ENCODE results near the gene SHE. TPM values are rescaled to one million over a fixed set of nuclear protein-coding genes. Genes with fewer than 3 reads are reported as not detected.

SHE gene
- total RNA-seq, 3 donors from 2014 or later = 6.3 to 21.3 (median 21.3) TPM

GRCh38 chr1:154527192-154527591, 25.0 kb upstream of the SHE start:
- intact Hi-C loops (cut with DNase I; ENCODE audit: low total_unique reads) = no loop called here
- no peak overlapping the region for H3K4me3 ChIP-seq
- H3K27me3 ChIP-seq = no peaks in the 10 kb centered on the region
- no peaks in the 10 kb centered on the region for H3K4me1 ChIP-seq
- no peak for DNase-seq (ENCODE audit: low spot score in 2 of 2)
- no peaks in the 10 kb centered on the region for H3K9me3 ChIP-seq
- no peak overlapping the region for H3K27ac ChIP-seq
- no peaks in the 10 kb centered on the region for H3K36me3 ChIP-seq
- TF ChIP-seq, protein P1, sequence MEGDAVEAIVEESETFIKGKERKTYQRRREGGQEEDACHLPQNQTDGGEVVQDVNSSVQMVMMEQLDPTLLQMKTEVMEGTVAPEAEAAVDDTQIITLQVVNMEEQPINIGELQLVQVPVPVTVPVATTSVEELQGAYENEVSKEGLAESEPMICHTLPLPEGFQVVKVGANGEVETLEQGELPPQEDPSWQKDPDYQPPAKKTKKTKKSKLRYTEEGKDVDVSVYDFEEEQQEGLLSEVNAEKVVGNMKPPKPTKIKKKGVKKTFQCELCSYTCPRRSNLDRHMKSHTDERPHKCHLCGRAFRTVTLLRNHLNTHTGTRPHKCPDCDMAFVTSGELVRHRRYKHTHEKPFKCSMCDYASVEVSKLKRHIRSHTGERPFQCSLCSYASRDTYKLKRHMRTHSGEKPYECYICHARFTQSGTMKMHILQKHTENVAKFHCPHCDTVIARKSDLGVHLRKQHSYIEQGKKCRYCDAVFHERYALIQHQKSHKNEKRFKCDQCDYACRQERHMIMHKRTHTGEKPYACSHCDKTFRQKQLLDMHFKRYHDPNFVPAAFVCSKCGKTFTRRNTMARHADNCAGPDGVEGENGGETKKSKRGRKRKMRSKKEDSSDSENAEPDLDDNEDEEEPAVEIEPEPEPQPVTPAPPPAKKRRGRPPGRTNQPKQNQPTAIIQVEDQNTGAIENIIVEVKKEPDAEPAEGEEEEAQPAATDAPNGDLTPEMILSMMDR (IDR thresholded peaks at IDR 0.05) = no peak
- TF ChIP-seq POLR2A (IDR thresholded peaks at IDR 0.05) (no peak), POLR2AphosphoS5 (IDR thresholded peaks at IDR 0.05) (no peak)

DNA sequence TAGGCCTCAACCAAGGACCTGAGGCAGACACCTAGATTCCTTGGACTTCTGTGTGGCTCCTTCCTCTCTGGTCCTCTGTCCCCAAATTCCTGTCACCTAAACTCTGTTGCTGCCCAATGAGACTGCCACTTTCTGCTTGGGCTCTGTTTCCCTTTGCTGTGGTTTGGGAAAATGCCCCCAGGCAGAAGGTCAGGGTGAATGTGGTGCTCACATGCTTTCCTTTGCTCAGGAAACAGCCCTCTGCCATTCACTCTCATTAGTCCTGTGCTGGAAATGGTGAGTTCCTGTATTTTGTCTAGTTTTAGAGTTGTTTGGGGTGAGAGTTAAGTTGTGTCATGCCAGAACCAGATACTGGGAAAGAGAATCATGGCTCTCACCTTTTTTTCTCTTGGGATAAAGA, 22.7 kb upstream of the SHE start:
- DNase-seq (ENCODE audit: low spot score in 2 of 2) = no peak
- H3K4me3 ChIP-seq = no peak overlapping the region
- H3K4me1 ChIP-seq = no peaks in the 10 kb centered on the region
- intact Hi-C loops (cut with DNase I; ENCODE audit: low total_unique reads) = no loop called here
- H3K27me3 ChIP-seq = no peaks in the 10 kb centered on the region
- TF ChIP-seq, protein P1 (IDR thresholded peaks at IDR 0.05) = no peak
- no peak for TF ChIP-seq POLR2AphosphoS5 (IDR thresholded peaks at IDR 0.05)
- no peak for TF ChIP-seq POLR2A (IDR thresholded peaks at IDR 0.05)
- no peaks in the 10 kb centered on the region for H3K36me3 ChIP-seq
- no peaks in the 10 kb centered on the region for H3K9me3 ChIP-seq
- H3K27ac ChIP-seq = no peak overlapping the region

DNA sequence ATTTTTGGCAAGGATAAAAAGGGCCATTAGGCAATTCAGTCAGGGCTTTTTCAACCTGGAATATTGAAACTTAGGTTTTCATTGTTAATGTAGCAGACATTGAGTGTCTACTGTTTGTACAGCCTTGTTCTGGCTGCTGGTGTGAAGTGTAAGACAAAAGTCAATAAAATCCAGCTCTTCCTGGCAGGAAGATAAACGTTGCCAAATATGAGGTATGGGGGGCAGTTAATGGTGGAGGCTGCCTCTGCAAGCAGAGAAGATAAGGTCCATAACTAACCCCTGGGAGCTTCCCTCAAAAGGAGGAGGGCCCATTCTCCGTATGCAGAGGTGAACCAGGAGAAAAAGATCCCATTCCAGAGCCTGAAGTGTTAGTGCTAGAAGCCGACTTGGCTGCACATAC, 19.5 kb upstream of the SHE start:
- Histone ChIP-seq H3K4me3 (no peak overlapping the region), H3K9me3 (no peaks in the 10 kb centered on the region), H3K27ac (no peak overlapping the region), H3K4me1 (no peaks in the 10 kb centered on the region), H3K36me3 (no peaks in the 10 kb centered on the region), H3K27me3 (no peaks in the 10 kb centered on the region)
- TF ChIP-seq POLR2AphosphoS5 (IDR thresholded peaks at IDR 0.05) = no peak
- TF ChIP-seq POLR2A (IDR thresholded peaks at IDR 0.05) = no peak
- TF ChIP-seq, protein P1 (IDR thresholded peaks at IDR 0.05) = no peak
- no peak for DNase-seq (ENCODE audit: low spot score in 2 of 2)
- intact Hi-C loops (cut with DNase I; ENCODE audit: low total_unique reads) = no loop called here

- no peaks in the 10 kb centered on the region for H3K9me3 ChIP-seq
- intact Hi-C loops (cut with DNase I; ENCODE audit: low total_unique reads) = no loop called here
- no peak overlapping the region for H3K27ac ChIP-seq
- TF ChIP-seq POLR2AphosphoS5 (IDR thresholded peaks at IDR 0.05) = no peak
- TF ChIP-seq, protein P1 (IDR thresholded peaks at IDR 0.05) = no peak
- no peak for TF ChIP-seq POLR2A (IDR thresholded peaks at IDR 0.05)
- no peak overlapping the region for H3K4me3 ChIP-seq
- H3K4me1 ChIP-seq = no peaks in the 10 kb centered on the region
- no peaks in the 10 kb centered on the region for H3K27me3 ChIP-seq
- no peaks in the 10 kb centered on the region for H3K36me3 ChIP-seq
- no peak for DNase-seq (ENCODE audit: low spot score in 2 of 2)
Observed at GRCh38 chr1:154520333-154520732, 18.1 kb upstream of the SHE start.

GRCh38 chr1:154519591-154519991, 17.4 kb upstream of the SHE start:
- no peak for DNase-seq (ENCODE audit: low spot score in 2 of 2)
- peak overlapping the region in 1 of 2 donors; percentile 19 for H3K27ac ChIP-seq
- TF ChIP-seq POLR2A (IDR thresholded peaks at IDR 0.05) (no peak), POLR2AphosphoS5 (IDR thresholded peaks at IDR 0.05) (no peak)
- TF ChIP-seq, protein P1 (IDR thresholded peaks at IDR 0.05) = no peak
- intact Hi-C loops (cut with DNase I; ENCODE audit: low total_unique reads) = no loop called here
- no peaks in the 10 kb centered on the region for H3K27me3 ChIP-seq
- H3K4me1 ChIP-seq = no peaks in the 10 kb centered on the region
- H3K36me3 ChIP-seq = no peaks in the 10 kb centered on the region
- no peak overlapping the region for H3K4me3 ChIP-seq
- no peaks in the 10 kb centered on the region for H3K9me3 ChIP-seq
